GM13976 (cell line): ENCODE results near the gene SAMD4A.

Experiments used
- DNase-seq: peaks from one replicate; pipeline ENCODE4 v3.0.0; 2012; ENCODE audit warnings: low spot score
- in situ Hi-C: fragments of 300-500 bp; cut with MboI; formaldehyde crosslinking; loops from one replicate; pipeline ENCODE4 v1.12.0; 2022; ENCODE audit warnings: low sequenced_read_pairs, mixed read lengths, inconsistent platforms; ENCODE audit not compliant: unreplicated experiment
- TF ChIP-seq, protein P1 (sequence below): IDR thresholded peaks from 2 replicates; pipeline ENCODE4 v1.5.1; 2012; ENCODE audit warnings: borderline replicate concordance, mild to moderate bottlenecking; ENCODE audit not compliant: insufficient read depth; ENCODE audit errors: extremely low read depth, missing control alignments, control extremely low read depth

The SAMD4A gene

DNA sequence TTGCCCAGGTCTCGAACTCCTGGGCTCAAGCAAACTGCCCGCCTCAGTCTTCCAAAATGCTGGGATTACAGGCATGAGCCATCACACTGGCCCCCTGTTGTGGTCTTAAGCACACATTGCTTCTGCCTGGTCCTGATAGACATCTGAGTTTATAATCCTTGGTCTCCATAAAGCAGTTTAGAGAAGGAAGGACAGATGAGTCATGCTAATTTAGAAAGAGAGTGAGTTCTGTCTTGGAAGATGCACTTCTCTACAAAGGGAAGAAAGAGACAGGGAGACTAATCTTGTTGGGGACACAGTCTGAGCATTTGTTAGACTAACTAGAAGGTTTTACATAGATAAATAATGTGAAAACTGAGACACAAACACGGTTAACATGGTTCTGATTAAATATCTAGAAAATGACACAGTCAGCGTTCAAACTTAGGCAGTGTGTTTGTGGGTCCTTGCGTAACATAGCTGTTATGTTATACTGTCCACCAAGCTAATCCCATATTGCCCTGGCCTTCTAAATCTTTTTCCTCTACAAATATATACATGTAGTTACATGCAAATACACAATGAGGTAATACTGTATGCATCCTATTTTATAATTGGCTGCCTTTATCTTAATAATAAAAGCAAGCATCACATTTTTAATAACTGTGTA, 31.0 kb downstream of the SAMD4A start:
- in situ Hi-C loops: no loop called here
- TF ChIP-seq, protein P1, sequence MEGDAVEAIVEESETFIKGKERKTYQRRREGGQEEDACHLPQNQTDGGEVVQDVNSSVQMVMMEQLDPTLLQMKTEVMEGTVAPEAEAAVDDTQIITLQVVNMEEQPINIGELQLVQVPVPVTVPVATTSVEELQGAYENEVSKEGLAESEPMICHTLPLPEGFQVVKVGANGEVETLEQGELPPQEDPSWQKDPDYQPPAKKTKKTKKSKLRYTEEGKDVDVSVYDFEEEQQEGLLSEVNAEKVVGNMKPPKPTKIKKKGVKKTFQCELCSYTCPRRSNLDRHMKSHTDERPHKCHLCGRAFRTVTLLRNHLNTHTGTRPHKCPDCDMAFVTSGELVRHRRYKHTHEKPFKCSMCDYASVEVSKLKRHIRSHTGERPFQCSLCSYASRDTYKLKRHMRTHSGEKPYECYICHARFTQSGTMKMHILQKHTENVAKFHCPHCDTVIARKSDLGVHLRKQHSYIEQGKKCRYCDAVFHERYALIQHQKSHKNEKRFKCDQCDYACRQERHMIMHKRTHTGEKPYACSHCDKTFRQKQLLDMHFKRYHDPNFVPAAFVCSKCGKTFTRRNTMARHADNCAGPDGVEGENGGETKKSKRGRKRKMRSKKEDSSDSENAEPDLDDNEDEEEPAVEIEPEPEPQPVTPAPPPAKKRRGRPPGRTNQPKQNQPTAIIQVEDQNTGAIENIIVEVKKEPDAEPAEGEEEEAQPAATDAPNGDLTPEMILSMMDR: no peak
- DNase-seq: no peak

- no peak for DNase-seq
- TF ChIP-seq, protein P1: no peak
- in situ Hi-C loops: no loop called here
Measured at GRCh38 chr14:54599966-54600716, 33.2 kb downstream of the SAMD4A start.

GRCh38 chr14:54600717-54601109, 33.8 kb downstream of the SAMD4A start:
- TF ChIP-seq, protein P1: no peak
- in situ Hi-C loops: no loop called here
- DNase-seq: no peak

DNA sequence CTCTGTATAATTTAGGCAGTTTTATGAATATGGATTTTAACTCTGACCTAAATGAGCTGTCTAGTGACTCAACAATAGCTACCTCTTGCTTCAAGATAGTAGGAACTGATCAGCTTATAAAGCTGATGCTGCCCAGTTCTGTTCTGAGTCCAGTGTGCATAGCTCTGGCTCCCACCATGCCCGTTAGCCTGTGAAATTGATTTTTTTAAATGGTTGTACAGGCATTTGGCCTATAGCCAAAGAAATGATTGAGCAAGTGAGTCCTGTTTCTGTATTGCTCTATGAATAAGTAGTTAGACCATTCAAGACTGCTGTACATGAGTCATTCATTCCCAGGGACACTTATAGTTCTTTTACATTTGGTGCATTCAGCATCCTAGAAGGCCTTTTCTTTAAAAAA, 36.4 kb downstream of the SAMD4A start:
- in situ Hi-C loops: no loop called here
- DNase-seq: no peak
- TF ChIP-seq, protein P1: no peak

GRCh38 chr14:54606178-54606577, 39.2 kb downstream of the SAMD4A start:
- in situ Hi-C loops: no loop called here
- no peak for DNase-seq
- TF ChIP-seq, protein P1: no peak

GRCh38 chr14:54606631-54607133, 39.8 kb downstream of the SAMD4A start:
- no peak for DNase-seq
- TF ChIP-seq, protein P1: no peak
- in situ Hi-C loops: no loop called here
